ENCODE results near the gene FILIP1L.

- TF ChIP-seq CTCF (IDR thresholded peaks at IDR 0.05) (no peak), POLR2A (IDR thresholded peaks at IDR 0.05) (no peak)
Measured at GRCh38 chr3:99919694-99920093, 194.6 kb downstream of the FILIP1L start.

Data from heart left ventricle (tissue), 13 donors.